Sigmoid colon (tissue), 7 donors: ENCODE results near the gene GCNT1. TPM values are rescaled to one million over a fixed set of nuclear protein-coding genes. Genes with fewer than 3 reads are reported as not detected.
"Not testable (repeated sequence)": the region's sequence is repeated elsewhere in the genome, so short reads cannot be mapped to it uniquely, and the experiment has no call there.

ENCODE experiments used
- DNase-seq: peaks from one replicate; pipeline ENCODE4 v3.0.0-alpha.2; 2019
- H3K27ac ChIP-seq, 4 donors: fragments of 200-600 bp; sonication (generic); one replicate each; pipeline ENCODE4 v1.5.1; 2016 to 2019; ENCODE audit warnings: mild to moderate bottlenecking in 1 of 4
- H3K27me3 ChIP-seq, 3 donors: fragments of 200-600 bp; sonication (generic); one replicate each; pipeline ENCODE4 v1.5.1; 2019; ENCODE audit warnings: mild to moderate bottlenecking in 1 of 3
- H3K36me3 ChIP-seq, 4 donors: fragments of 200-600 bp; sonication (generic); one replicate each; pipeline ENCODE4 v1.5.1; 2016 to 2019
- H3K4me1 ChIP-seq, 4 donors: fragments of 200-600 bp; sonication (generic); one replicate each; pipeline ENCODE4 v1.5.1; 2017 to 2019
- H3K4me3 ChIP-seq, 4 donors: fragments of 200-600 bp; sonication (generic); one replicate each; pipeline ENCODE4 v1.5.1; 2017 to 2019; ENCODE audit warnings: mild to moderate bottlenecking in 2 of 4, moderate library complexity in 1 of 4
- H3K9me3 ChIP-seq, 4 donors: fragments of 200-600 bp in 3 of 4; sonication (generic) in 3 of 4; one replicate each; pipeline versions ENCODE4 v1.5.1 to v1.6.1; 2013 to 2019
- CTCF ChIP-seq, 4 experiments: fragments of 450-650 bp in 3 of 4; fragments of 200-600 bp in 1 of 4; IDR thresholded peaks; one replicate each; pipeline ENCODE4 v1.5.1; 2016 to 2019; ENCODE audit warnings: antibody characterized with exemption in 4 of 4, mild to moderate bottlenecking in 3 of 4, moderate library complexity in 2 of 4
- EP300 ChIP-seq, 4 donors: sonication (generic); formaldehyde crosslinking; IDR thresholded peaks; one replicate each; pipeline ENCODE4 v1.6.1; 2017; ENCODE audit warnings: antibody characterized with exemption in 4 of 4
- POLR2A ChIP-seq, 2 donors: fragments of 450-650 bp; IDR thresholded peaks; one replicate each; pipeline ENCODE4 v1.6.1; 2016; ENCODE audit warnings: antibody characterized with exemption in 2 of 2, mild to moderate bottlenecking in 2 of 2, moderate library complexity in 2 of 2
- POLR2AphosphoS5 ChIP-seq, 4 donors: sonication (generic); formaldehyde crosslinking; IDR thresholded peaks; one replicate each; pipeline ENCODE4 v1.6.1; 2017; ENCODE audit warnings: antibody characterized with exemption in 4 of 4
- WGBS, 2 donors: extraction: QIAGEN DNeasy Blood & Tissue Kit; methylation state at CpG; one replicate each; pipeline ENCODE4 v1.1.7; 2013; 5-methylcytosine and 5-hydroxymethylcytosine counted together
- intact Hi-C: fragments of 100-400 bp; cut with DNase I; formaldehyde crosslinking; loops from one replicate; pipeline ENCODE4 v1.15.1; 2023
- polyA plus RNA-seq, 3 donors: library from polyadenylated mRNA; stranded (reverse); fragments of 200-250 nt; gene quantifications; one replicate each; pipeline ENCODE4 v1.2.3, GENCODE V29; 2013
- total RNA-seq, 4 donors: library from RNA; depleted of rRNA; stranded (reverse); fragments of >200 nt; gene quantifications; one replicate each; pipeline ENCODE4 v1.1.0, GENCODE V29; 2016
- donor health status: healthy with polysubstance abuse.
- donor health status: Bipolar disorder and iron deficiency.
- donor health status: healthy.

The GCNT1 gene
- total and polyA plus RNA-seq, 7 donors, result 2.1 to 10.0 (median 5.8) TPM

GRCh38 chr9:76530458-76531110, 71.6 kb downstream of the GCNT1 start:
- 40 to 64% methylated on average over 6 of the region's 6 CpGs for WGBS, 2 donors
- Histone ChIP-seq H3K27me3 (no peaks in the 10 kb centered on the region), H3K4me1 (no peaks in the 10 kb centered on the region), H3K9me3 (no peaks in the 10 kb centered on the region), H3K4me3 (no peak overlapping the region), H3K36me3 (no peaks in the 10 kb centered on the region), H3K27ac (no peak overlapping the region)
- intact Hi-C loops, result no loop called here
- DNase-seq, result no peak
- no peak for TF ChIP-seq POLR2AphosphoS5 (IDR thresholded peaks at IDR 0.05)
- no peak for TF ChIP-seq EP300 (IDR thresholded peaks at IDR 0.05)
- no peak for TF ChIP-seq CTCF (IDR thresholded peaks at IDR 0.05)
- no peak for TF ChIP-seq POLR2A (IDR thresholded peaks at IDR 0.05)

GRCh38 chr9:76531231-76531780, 72.3 kb downstream of the GCNT1 start:
- Histone ChIP-seq H3K27me3 (no peaks in the 10 kb centered on the region), H3K4me3 (no peak overlapping the region), H3K27ac (no peak overlapping the region), H3K9me3 (no peaks in the 10 kb centered on the region), H3K4me1 (no peaks in the 10 kb centered on the region), H3K36me3 (no peaks in the 10 kb centered on the region)
- intact Hi-C loops, result no loop called here
- DNase-seq, result no peak
- 72 to 81% methylated on average over 3 of the region's 3 CpGs for WGBS, 2 donors
- TF ChIP-seq EP300 (IDR thresholded peaks at IDR 0.05), result no peak
- no peak for TF ChIP-seq POLR2A (IDR thresholded peaks at IDR 0.05)
- TF ChIP-seq CTCF (IDR thresholded peaks at IDR 0.05), result no peak
- no peak for TF ChIP-seq POLR2AphosphoS5 (IDR thresholded peaks at IDR 0.05)

- H3K4me3 ChIP-seq, H3K9me3 ChIP-seq, H3K27ac ChIP-seq, H3K36me3 ChIP-seq, H3K27me3 ChIP-seq, H3K4me1 ChIP-seq, DNase-seq, intact Hi-C loops: not testable (repeated sequence)
- WGBS, 2 donors, result 84 to 94% methylated on average over 4 of the region's 4 CpGs
These were observed 73.9 kb downstream of the GCNT1 start for GRCh38 chr9:76532877-76533276.

- Histone ChIP-seq H3K27ac (no peak overlapping the region), H3K36me3 (no peaks in the 10 kb centered on the region), H3K9me3 (no peaks in the 10 kb centered on the region), H3K4me1 (no peaks in the 10 kb centered on the region), H3K4me3 (no peak overlapping the region), H3K27me3 (no peaks in the 10 kb centered on the region)
- TF ChIP-seq EP300 (IDR thresholded peaks at IDR 0.05) (no peak), POLR2AphosphoS5 (IDR thresholded peaks at IDR 0.05) (no peak), CTCF (IDR thresholded peaks at IDR 0.05) (no peak), POLR2A (IDR thresholded peaks at IDR 0.05) (no peak)
- WGBS, 2 donors, result 97 to 98% methylated on average over 1 of the region's 1 CpG
- no peak for DNase-seq
- intact Hi-C loops, result no loop called here
These were observed 75.0 kb downstream of the GCNT1 start for GRCh38 chr9:76534026-76534425.

- Histone ChIP-seq H3K36me3 (no peaks in the 10 kb centered on the region), H3K4me3 (no peak overlapping the region), H3K9me3 (no peaks in the 10 kb centered on the region), H3K27me3 (no peaks in the 10 kb centered on the region), H3K27ac (no peak overlapping the region), H3K4me1 (no peaks in the 10 kb centered on the region)
- WGBS, 2 donors, result 30 to 67% methylated on average over 9 of the region's 9 CpGs
- DNase-seq, result no peak
- intact Hi-C loops, result no loop called here
- TF ChIP-seq CTCF (IDR thresholded peaks at IDR 0.05), result no peak
- no peak for TF ChIP-seq POLR2A (IDR thresholded peaks at IDR 0.05)
- TF ChIP-seq POLR2AphosphoS5 (IDR thresholded peaks at IDR 0.05), result no peak
- TF ChIP-seq EP300 (IDR thresholded peaks at IDR 0.05), result no peak
These were observed 78.2 kb downstream of the GCNT1 start for GRCh38 chr9:76537150-76537646.
